K562 (cell line): ENCODE results near the gene CTTNBP2NL. TPM values are rescaled to one million over a fixed set of nuclear protein-coding genes. Genes with fewer than 3 reads are reported as not detected.

Experiments
- ATAC-seq: fragments of 200-7000 bp; cut with Tn5 transposase; 3 replicates; pipeline ENCODE4 v1.9.1; 2020; ENCODE audit warnings: moderate library complexity
- BruUV-seq: library from RNA; stranded (reverse); fragments of 400-500 nt; replicated peaks from 2 replicates; lab custom pipeline; 2021; lab: Mats Ljungman, UMichigan
- CTCF ChIA-PET: fragments of 300-600 bp; formaldehyde crosslinking; extraction: SDS; loops from one replicate; lab custom pipeline; 2021; ENCODE audit warnings: low intra/inter-chr PET ratio; lab: Yijun Ruan, JAX
- POLR2A ChIA-PET: fragments of 300-600, 350-650 bp; sonication (Branson Sonifier 250); formaldehyde crosslinking; extraction: SDS; loops from one replicate; lab custom pipeline; 2021; ENCODE audit warnings: antibody characterized with exemption, inconsistent platforms; lab: Yijun Ruan, JAX
- DNase-seq, 4 experiments: peaks; one replicate each; pipeline versions ENCODE4 v3.0.0 to v3.0.0-alpha.2; 2011 to 2018; ENCODE audit warnings: low spot score in 3 of 4, mixed read lengths in 3 of 4; ENCODE audit errors: extremely low read depth in 1 of 4
- FAIRE-seq: peaks from 2 replicates; lab custom pipeline; 2011; peaks lifted over from hg19 to GRCh38; lab: Jason Lieb, UNC
- H2AFZ ChIP-seq: 2 replicates; pipeline ENCODE4 v1.6.0; 2011; ENCODE audit warnings: low read depth, low read length, control low read depth, inconsistent platforms
- H3K27ac ChIP-seq: fragments of 200-600 bp; 3 replicates; pipeline ENCODE4 v1.8.0; 2011; ENCODE audit warnings: low read depth, mild to moderate bottlenecking, control low read depth, inconsistent platforms, low read length, moderate library complexity, mixed read lengths; ENCODE audit errors: extremely low read depth
- H3K27me3 ChIP-seq, 2 experiments: fragments of 300-600 bp in 1 of 2; 2 replicates in 1 of 2; 3 replicates in 1 of 2; pipeline versions ENCODE4 v1.6.0 to v1.8.0; 2011; ENCODE audit warnings: inconsistent platforms in 2 of 2, low read length in 2 of 2, mild to moderate bottlenecking in 1 of 2, mixed read lengths in 1 of 2, moderate library complexity in 1 of 2; ENCODE audit not compliant: control insufficient read depth in 2 of 2, insufficient read depth in 2 of 2
- H3K36me3 ChIP-seq: fragments of 300-600 bp; 3 replicates; pipeline ENCODE4 v1.8.0; 2011; ENCODE audit warnings: mild to moderate bottlenecking, low read length, inconsistent platforms; ENCODE audit not compliant: control insufficient read depth, insufficient read depth
- H3K4me1 ChIP-seq, 2 experiments: fragments of 200-600 bp in 1 of 2; replicated peaks in 1 of 2; 2 replicates in 1 of 2; 3 replicates in 1 of 2; pipeline versions ENCODE4 v1.5.1 to v1.8.0; 2011; ENCODE audit warnings: inconsistent platforms in 2 of 2, low read length in 2 of 2, mild to moderate bottlenecking in 1 of 2, mixed read lengths in 1 of 2, moderate library complexity in 1 of 2; ENCODE audit not compliant: control insufficient read depth in 2 of 2, insufficient read depth in 2 of 2
- H3K4me2 ChIP-seq: 2 replicates; pipeline ENCODE4 v1.6.1; 2011; ENCODE audit warnings: low read length, control low read depth, inconsistent platforms, mixed read lengths; ENCODE audit not compliant: insufficient read depth
- H3K4me3 ChIP-seq: fragments of 200-600 bp; sonication (generic), shearing (Covaris generic); 2 replicates; pipeline ENCODE4 v1.5.1; 2016; ENCODE audit warnings: control low read depth, inconsistent platforms
- H3K79me2 ChIP-seq: fragments of 200-600 bp; 3 replicates; pipeline ENCODE4 v1.8.0; 2011; ENCODE audit warnings: low read length, inconsistent platforms; ENCODE audit not compliant: control insufficient read depth, insufficient read depth
- H3K9ac ChIP-seq, 2 experiments: 2 replicates each; pipeline versions ENCODE4 v1.6.0 to v1.6.1; 2011; ENCODE audit warnings: low read depth in 2 of 2, low read length in 2 of 2, control low read depth in 1 of 2, inconsistent platforms in 1 of 2, mild to moderate bottlenecking in 1 of 2, mixed read lengths in 1 of 2; ENCODE audit not compliant: insufficient read depth in 1 of 2
- H3K9me1 ChIP-seq: one replicate; pipeline ENCODE4 v1.6.0; 2011; ENCODE audit warnings: inconsistent platforms, mild to moderate bottlenecking, low read length, moderate library complexity; ENCODE audit not compliant: control insufficient read depth, insufficient read depth
- H3K9me3 ChIP-seq: replicated peaks from 2 replicates; pipeline ENCODE4 v1.5.1; 2011; ENCODE audit warnings: low read depth, low read length, inconsistent platforms; ENCODE audit not compliant: control insufficient read depth, insufficient read depth
- H4K20me1 ChIP-seq: replicated peaks from 2 replicates; pipeline ENCODE4 v1.6.1; 2011; ENCODE audit warnings: low read length, inconsistent platforms, mixed read lengths; ENCODE audit not compliant: control insufficient read depth, insufficient read depth
- CBFA2T3 ChIP-seq: fragments of 450-650 bp; IDR thresholded peaks from 2 replicates; pipeline ENCODE4 v1.6.1; 2017
- HINFP ChIP-seq: fragments of 450-650 bp; conservative IDR thresholded peaks from 2 replicates; pipeline ENCODE4 v1.6.1; 2016; ENCODE audit warnings: missing genetic modification characterization, low read depth, mild to moderate bottlenecking, control low read depth, missing compliant biosample characterization
- KDM1A ChIP-seq, 2 experiments: fragments of 450-650 bp; IDR thresholded peaks; 2 replicates each; pipeline ENCODE4 v1.6.1; 2016; ENCODE audit warnings: mild to moderate bottlenecking in 2 of 2
- NFXL1 ChIP-seq: fragments of 450-650 bp; formaldehyde crosslinking; IDR thresholded peaks from 2 replicates; pipeline ENCODE4 v1.4.0; 2021; ENCODE audit warnings: mild to moderate bottlenecking
- RCOR1 ChIP-seq, 2 experiments: IDR thresholded peaks; 2 replicates each; pipeline ENCODE4 v1.6.1; 2012; ENCODE audit warnings: low read depth in 2 of 2, low read length in 2 of 2, borderline replicate concordance in 1 of 2, improper control_type of control experiment in 1 of 2
- ZFP36 ChIP-seq: fragments of 150-350 bp; IDR thresholded peaks from 2 replicates; pipeline ENCODE4 v1.6.1; 2018; ENCODE audit warnings: low read length, low read depth; ENCODE audit not compliant: partially characterized antibody
- ZMIZ1 ChIP-seq, 2 experiments: fragments of 150-350 bp in 1 of 2; IDR thresholded peaks; 2 replicates each; pipeline ENCODE4 v1.6.1; 2012 to 2016; ENCODE audit warnings: low read depth in 2 of 2, low read length in 2 of 2, mild to moderate bottlenecking in 1 of 2, moderate library complexity in 1 of 2
- ZNF668 ChIP-seq: fragments of 250-450 bp; sonication (Bioruptor Pico); IDR thresholded peaks from 2 replicates; pipeline ENCODE4 v1.8.0; 2022; ENCODE audit warnings: mild to moderate bottlenecking, inconsistent platforms
- WGBS: fragments of 100-300 bp; shearing (Covaris generic); methylation state at CpG from one replicate; pipeline ENCODE4 v1.1.6; 2016; ENCODE audit warnings: low coverage, mixed read lengths; ENCODE audit not compliant: insufficient coverage; ENCODE audit errors: missing lambda C conversion rate; 5-methylcytosine and 5-hydroxymethylcytosine counted together
- in situ Hi-C: fragments of 300-500 bp; cut with MboI; formaldehyde crosslinking; loops from 4 replicates; pipeline ENCODE4 v1.15.0; 2018; ENCODE audit warnings: inconsistent platforms, mixed read lengths
- intact Hi-C: fragments of 100-400 bp; cut with micrococcal nuclease; formaldehyde crosslinking; loops from 2 replicates; pipeline ENCODE4 v1.14.2; 2022
- polyA plus RNA-seq, 8 experiments: library from polyadenylated mRNA; depleted of rRNA in 4 of 8; stranded (reverse) in 5 of 8; unstranded in 3 of 8; fragments of >200 nt; fragmentation: Nextera tagmentation in 2 of 8; fragmentation: Illumina TruSeq in 1 of 8; extraction: Ambion mirVana in 2 of 8; extraction: Trizol in 1 of 8; gene quantifications; 2 replicates each; pipeline versions ENCODE4 v1.2.1 to v1.2.3, GENCODE V29; 2011 to 2014; ENCODE audit warnings: inconsistent platforms in 1 of 8, missing spikeins in 1 of 8
- total RNA-seq, 7 experiments: library from RNA; depleted of rRNA in 6 of 7; stranded (reverse); fragments of >200 nt in 6 of 7; fragmentation: Illumina TruSeq in 2 of 7; extraction: Trizol in 2 of 7; gene quantifications; 2 replicates each; pipeline versions ENCODE4 v1.2.1 to v1.2.3, GENCODE V29; 2011 to 2021; ENCODE audit warnings: low replicate concordance in 1 of 7

The CTTNBP2NL gene
- total and polyA plus RNA-seq, 9 of the 15 experiments (the other 6 are each of a cell fraction or from before 2014, with no cell fraction given), result 0.27 to 1.4 (median 0.62) TPM

GRCh38 chr1:112381324-112382076, 14.5 kb upstream of the CTTNBP2NL start:
- Histone ChIP-seq H3K79me2 (no peaks in the 10 kb centered on the region), H3K4me3 (no peak overlapping the region)
- intact Hi-C loops, result no loop called here
- TF ChIP-seq ZFP36, result peak; percentile 70
- TF ChIP-seq ZNF668, result no peak
- TF ChIP-seq, all 486 proteins: peak for 1
- Histone ChIP-seq H3K27me3 (peaks cover 0 to 4% of the 10 kb centered on the region in 2 experiments; a peak in 2 of 5 replicates), H3K9ac (no peak overlapping the region), H3K36me3 (no peaks in the 10 kb centered on the region), H3K27ac (no peak overlapping the region), H4K20me1 (no peaks in the 10 kb centered on the region; the same call in 1 of the 2 replicates), H2AFZ (no peak overlapping the region), H3K9me1 (no peaks in the 10 kb centered on the region), H3K4me1 (no peaks in the 10 kb centered on the region), H3K4me2 (no peak overlapping the region), H3K9me3 (no peaks in the 10 kb centered on the region)
- no TSS peak for BruUV-seq
- POLR2A ChIA-PET, result interaction anchor here (0.6 to 1.3 kb wide), 3 partner anchors 8 to 177 kb away, joined by 3 to 4 read pairs (median 3); no protein-coding TSS in a partner anchor
- FAIRE-seq (no peak), ATAC-seq (no peak), DNase-seq (no peak)
- 0% methylated on average over 2 of the region's 2 CpGs for WGBS
- CTCF ChIA-PET, result no interaction called here
- in situ Hi-C loops, result no loop called here

- POLR2A ChIA-PET, result interaction anchor here (1.6 kb wide), 1 partner anchor 16 kb away, joined by 3 read pairs; no protein-coding TSS in a partner anchor
- peak; percentile 43 for TF ChIP-seq CBFA2T3
- no peak for TF ChIP-seq ZMIZ1 (IDR thresholded peaks at IDR 0.05; ENCODE audit: low read depth in 2 of 2, low read length in 2 of 2)
- peak in 1 of 2 experiments; percentile 52; a peak in 1 of 4 replicates for TF ChIP-seq RCOR1 (IDR thresholded peaks at IDR 0.05; ENCODE audit: borderline replicate concordance in 1 of 2, low read depth in 2 of 2, low read length in 2 of 2)
- no peak for TF ChIP-seq KDM1A (IDR thresholded peaks at IDR 0.05)
- TF ChIP-seq HINFP (tag), result no peak
- no peak for TF ChIP-seq NFXL1 (CRISPR knock-in tag)
Measured at GRCh38 chr1:112383759-112384370, 12.1 kb upstream of the CTTNBP2NL start.

More at GRCh38 chr1:112383759-112384370, 12.1 kb upstream of the CTTNBP2NL start:
- CTCF ChIA-PET, result no interaction called here
- ATAC-seq (no peak), FAIRE-seq (no peak), DNase-seq (no peak)
- no peaks in the 10 kb centered on the region; the same call in 1 of the 2 replicates for H4K20me1 ChIP-seq
- in situ Hi-C loops, result no loop called here
- H3K4me1 ChIP-seq, result no peaks in the 10 kb centered on the region
- H3K27me3 ChIP-seq, result peaks cover 0 to 4% of the 10 kb centered on the region in 2 experiments; a peak in 2 of 5 replicates
- 6% methylated on average over 1 of the region's 1 CpG for WGBS
- no TSS peak for BruUV-seq
- no peaks in the 10 kb centered on the region for H3K9me3 ChIP-seq
- H2AFZ ChIP-seq, result no peak overlapping the region
- H3K9ac ChIP-seq, result no peak overlapping the region
- H3K4me3 ChIP-seq, result no peak overlapping the region
- H3K9me1 ChIP-seq, result no peaks in the 10 kb centered on the region
- H3K36me3 ChIP-seq, result no peaks in the 10 kb centered on the region
- H3K4me2 ChIP-seq, result no peak overlapping the region
- intact Hi-C loops, result no loop called here
- H3K79me2 ChIP-seq, result no peaks in the 10 kb centered on the region
- no peak overlapping the region for H3K27ac ChIP-seq
